ENCODE data around the gene REP15. TPM values are rescaled to one million over a fixed set of nuclear protein-coding genes. Genes with fewer than 3 reads are reported as not detected.
"Not testable (repeated sequence)": the region's sequence is repeated elsewhere in the genome, so short reads cannot be mapped to it uniquely, and the experiment has no call there.

The REP15 gene
- polyA plus RNA-seq, 4 donors: 1.0 to 3.6 (median 2.8) TPM

- DNase-seq (ENCODE audit: low read depth in 4 of 4, low spot score in 3 of 4): no peak
These were observed 523 bp upstream of the REP15 start for GRCh38 chr12:27695556-27696292.

GRCh38 chr12:27696864-27697564 is 767 bp downstream of the REP15 start:
- no peak for DNase-seq (ENCODE audit: low read depth in 4 of 4, low spot score in 3 of 4)

GRCh38 chr12:27703720-27704452 is 7.6 kb downstream of the REP15 start:
- DNase-seq (ENCODE audit: low read depth in 4 of 4, low spot score in 3 of 4): peak; percentile 38 to 68 (median 60)

GRCh38 chr12:27705263-27705662 is 9.0 kb downstream of the REP15 start:
- no peak for DNase-seq (ENCODE audit: low read depth in 4 of 4, low spot score in 3 of 4)

- no peak for DNase-seq (ENCODE audit: low read depth in 4 of 4, low spot score in 3 of 4)
These were observed 11.0 kb downstream of the REP15 start for GRCh38 chr12:27707216-27707615.

GRCh38 chr12:27709212-27709931 is 13.1 kb downstream of the REP15 start:
- no peak for DNase-seq (ENCODE audit: low read depth in 4 of 4, low spot score in 3 of 4)

- peak in 2 of 4 donors; percentile 21 to 32 for DNase-seq (ENCODE audit: low read depth in 4 of 4, low spot score in 3 of 4)
These were observed 13.8 kb downstream of the REP15 start for GRCh38 chr12:27709932-27710591.

- peak; percentile 80 to 83 (median 82) for DNase-seq (ENCODE audit: low read depth in 4 of 4, low spot score in 3 of 4)
These were observed 14.5 kb downstream of the REP15 start, which contains the start of gene MRPS35 for GRCh38 chr12:27710592-27711316. Gene MRPS35, plus strand, starts transcription at chr12:27710832. Its CDS starts 12 bp downstream, at chr12:27710844.

- no peak for DNase-seq (ENCODE audit: low read depth in 4 of 4, low spot score in 3 of 4)
These were observed 15.1 kb downstream of the REP15 start for GRCh38 chr12:27711317-27711682.

GRCh38 chr12:27711967-27712366 is 15.7 kb downstream of the REP15 start:
- DNase-seq (ENCODE audit: low read depth in 4 of 4, low spot score in 3 of 4): no peak

GRCh38 chr12:27723212-27723611 is 27.0 kb downstream of the REP15 start:
- DNase-seq (ENCODE audit: low read depth in 4 of 4, low spot score in 3 of 4): no peak

GRCh38 chr12:27730097-27730588 is 33.9 kb downstream of the REP15 start:
- DNase-seq (ENCODE audit: low read depth in 4 of 4, low spot score in 3 of 4): no peak

GRCh38 chr12:27732281-27732680 is 36.0 kb downstream of the REP15 start:
- no peak for DNase-seq (ENCODE audit: low read depth in 4 of 4, low spot score in 3 of 4)

- DNase-seq (ENCODE audit: low read depth in 4 of 4, low spot score in 3 of 4): no peak
These were observed 36.9 kb downstream of the REP15 start for GRCh38 chr12:27733052-27733656.

- no peak for DNase-seq (ENCODE audit: low read depth in 4 of 4, low spot score in 3 of 4)
These were observed 37.5 kb downstream of the REP15 start for GRCh38 chr12:27733791-27734190.

- not testable (repeated sequence) for DNase-seq (ENCODE audit: low read depth in 4 of 4, low spot score in 3 of 4)
These were observed 38.1 kb downstream of the REP15 start for GRCh38 chr12:27734321-27734720.

- DNase-seq (ENCODE audit: low read depth in 4 of 4, low spot score in 3 of 4): no peak
These were observed 47.4 kb downstream of the REP15 start for GRCh38 chr12:27743601-27744000.

- DNase-seq (ENCODE audit: low read depth in 4 of 4, low spot score in 3 of 4): not testable (repeated sequence)
These were observed 49.5 kb downstream of the REP15 start for GRCh38 chr12:27745734-27746133.
